ENCODE data around the gene VWDE.

- no peak for TF ChIP-seq CTCF (IDR thresholded peaks at IDR 0.05; ENCODE audit: poor library complexity, severe bottlenecking)
- TF ChIP-seq POLR2AphosphoS5 (IDR thresholded peaks at IDR 0.05) = no peak
- TF ChIP-seq EZH2 (IDR thresholded peaks at IDR 0.05; ENCODE audit: borderline replicate concordance, insufficient read depth, low read length, poor library complexity, severe bottlenecking) = no peak
- TF ChIP-seq REST (IDR thresholded peaks at IDR 0.05; ENCODE audit: borderline replicate concordance) = no peak
- no peak for TF ChIP-seq SMC3 (conservative IDR thresholded peaks at IDR 0.05; ENCODE audit: poor library complexity)
These were observed 122.6 kb downstream of the VWDE start for GRCh38 chr7:12281038-12281437.

Data from neural cell (in vitro differentiated cells).